ENCODE data around the gene CDON.

GRCh38 chr11:126034933-126035425, 27.7 kb downstream of the CDON start:
- no peak for TF ChIP-seq CTCF (IDR thresholded peaks at IDR 0.05)
- TF ChIP-seq EP300 (IDR thresholded peaks at IDR 0.05), result no peak
- TF ChIP-seq BCL3 (IDR thresholded peaks at IDR 0.05), result no peak
- no peak for TF ChIP-seq BHLHE40 (IDR thresholded peaks at IDR 0.05; ENCODE audit: low read depth, low read length)
- no peak for TF ChIP-seq MAZ (IDR thresholded peaks at IDR 0.05; ENCODE audit: borderline replicate concordance, low read depth, low read length)
- no peak for TF ChIP-seq SMC3 (IDR thresholded peaks at IDR 0.05)
- TF ChIP-seq RFX5 (IDR thresholded peaks at IDR 0.05), result no peak
- TF ChIP-seq POLR2A (IDR thresholded peaks at IDR 0.05; ENCODE audit: low read length), result no peak
- TF ChIP-seq ESRRA (IDR thresholded peaks at IDR 0.05; ENCODE audit: borderline replicate concordance, low read length), result no peak
